Measurements from ENCODE around the gene PAAF1. TPM values are rescaled to one million over a fixed set of nuclear protein-coding genes. Genes with fewer than 3 reads are reported as not detected.

The PAAF1 gene
- total RNA-seq, 1 donor from 2014 or later: 13.5 TPM

DNA sequence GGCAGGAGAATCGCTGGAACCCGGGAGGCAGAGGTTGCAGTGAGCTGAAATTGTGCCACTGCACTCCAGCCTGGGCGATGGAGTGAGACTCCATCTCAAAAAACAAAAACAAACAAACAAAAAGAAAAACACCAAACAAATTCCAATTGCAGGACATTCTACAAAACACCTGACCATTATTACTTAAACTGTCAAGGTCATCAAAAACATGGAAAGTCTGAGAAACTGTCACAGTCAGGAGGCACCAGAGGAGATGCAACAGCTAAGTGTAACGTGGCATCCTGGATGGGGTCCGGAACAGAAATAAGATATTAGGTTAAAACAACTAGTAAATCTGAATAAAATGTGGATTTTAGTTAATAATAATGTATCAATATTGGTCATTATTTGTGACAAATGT, 73.1 kb downstream of the PAAF1 start:
- Histone ChIP-seq H3K27me3 (ENCODE audit: low read depth) (peaks cover 9% of the 10 kb centered on the region), H3K36me3 (no peaks in the 10 kb centered on the region), H3K4me3 (no peak overlapping the region), H3K9me3 (replicated peaks) (no peaks in the 10 kb centered on the region), H3K27ac (replicated peaks) (no peak overlapping the region), H3K4me1 (no peaks in the 10 kb centered on the region)
- TF ChIP-seq, protein P1, sequence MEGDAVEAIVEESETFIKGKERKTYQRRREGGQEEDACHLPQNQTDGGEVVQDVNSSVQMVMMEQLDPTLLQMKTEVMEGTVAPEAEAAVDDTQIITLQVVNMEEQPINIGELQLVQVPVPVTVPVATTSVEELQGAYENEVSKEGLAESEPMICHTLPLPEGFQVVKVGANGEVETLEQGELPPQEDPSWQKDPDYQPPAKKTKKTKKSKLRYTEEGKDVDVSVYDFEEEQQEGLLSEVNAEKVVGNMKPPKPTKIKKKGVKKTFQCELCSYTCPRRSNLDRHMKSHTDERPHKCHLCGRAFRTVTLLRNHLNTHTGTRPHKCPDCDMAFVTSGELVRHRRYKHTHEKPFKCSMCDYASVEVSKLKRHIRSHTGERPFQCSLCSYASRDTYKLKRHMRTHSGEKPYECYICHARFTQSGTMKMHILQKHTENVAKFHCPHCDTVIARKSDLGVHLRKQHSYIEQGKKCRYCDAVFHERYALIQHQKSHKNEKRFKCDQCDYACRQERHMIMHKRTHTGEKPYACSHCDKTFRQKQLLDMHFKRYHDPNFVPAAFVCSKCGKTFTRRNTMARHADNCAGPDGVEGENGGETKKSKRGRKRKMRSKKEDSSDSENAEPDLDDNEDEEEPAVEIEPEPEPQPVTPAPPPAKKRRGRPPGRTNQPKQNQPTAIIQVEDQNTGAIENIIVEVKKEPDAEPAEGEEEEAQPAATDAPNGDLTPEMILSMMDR (IDR thresholded peaks at IDR 0.05; ENCODE audit: borderline replicate concordance): no peak
- DNase-seq: no peak
- intact Hi-C loops (cut with micrococcal nuclease): no loop called here

- H3K9me3 ChIP-seq (replicated peaks): no peaks in the 10 kb centered on the region
- H3K27ac ChIP-seq (replicated peaks): no peak within 1 kb of the TSS
- H3K36me3 ChIP-seq: no peaks in the 10 kb centered on the region
- peaks cover 20% of the 10 kb centered on the region for H3K27me3 ChIP-seq (ENCODE audit: low read depth)
- DNase-seq: no peak
- no peak within 1 kb of the TSS for H3K4me3 ChIP-seq
- no peaks in the 10 kb centered on the region for H3K4me1 ChIP-seq
- TF ChIP-seq, protein P1 (IDR thresholded peaks at IDR 0.05; ENCODE audit: borderline replicate concordance): no peak
- intact Hi-C loops (cut with micrococcal nuclease): no loop called here
These were observed 74.3 kb downstream of the PAAF1 start, which contains the start of gene DNAJB13 for GRCh38 chr11:73950869-73951710. DNAJB13 (plus strand) TSS chr11:73951026; CDS start chr11:73951070, 44 bp downstream.

DNA sequence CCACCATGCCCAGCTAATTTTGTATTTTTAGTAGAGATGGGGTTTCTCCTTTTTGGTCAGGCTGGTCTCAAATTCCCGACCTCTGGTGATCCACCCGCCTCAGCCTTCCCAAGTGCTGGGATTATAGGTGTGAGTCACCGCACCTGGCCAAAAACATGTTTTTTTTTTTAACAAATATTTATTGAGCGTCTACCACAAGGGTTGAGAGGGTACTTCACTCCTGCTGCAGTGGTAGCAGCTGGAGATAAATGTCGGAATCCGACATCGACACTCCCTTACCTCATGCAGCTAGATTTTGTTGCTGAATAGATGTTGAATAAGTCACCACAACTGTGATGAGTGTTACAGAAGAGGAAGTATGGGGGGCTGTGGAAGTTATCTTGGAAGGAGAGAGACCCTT, 75.0 kb downstream of the PAAF1 start:
- Histone ChIP-seq H3K9me3 (replicated peaks) (no peaks in the 10 kb centered on the region), H3K36me3 (no peaks in the 10 kb centered on the region), H3K27me3 (ENCODE audit: low read depth) (peaks cover 27% of the 10 kb centered on the region), H3K4me3 (no peak overlapping the region), H3K27ac (replicated peaks) (no peak overlapping the region), H3K4me1 (no peaks in the 10 kb centered on the region)
- intact Hi-C loops (cut with micrococcal nuclease): no loop called here
- TF ChIP-seq, protein P1 (IDR thresholded peaks at IDR 0.05; ENCODE audit: borderline replicate concordance): no peak
- no peak for DNase-seq

- H3K27ac ChIP-seq (replicated peaks): no peak overlapping the region
- intact Hi-C loops (cut with micrococcal nuclease): no loop called here
- no peak for DNase-seq
These were observed 80.3 kb downstream of the PAAF1 start for GRCh38 chr11:73956876-73957653.

More at GRCh38 chr11:73956876-73957653, 80.3 kb downstream of the PAAF1 start:
- no peaks in the 10 kb centered on the region for H3K9me3 ChIP-seq (replicated peaks)
- no peaks in the 10 kb centered on the region for H3K4me1 ChIP-seq
- TF ChIP-seq, protein P1 (IDR thresholded peaks at IDR 0.05; ENCODE audit: borderline replicate concordance): no peak
- H3K27me3 ChIP-seq (ENCODE audit: low read depth): peaks cover 48% of the 10 kb centered on the region
- H3K4me3 ChIP-seq: no peak overlapping the region
- H3K36me3 ChIP-seq: no peaks in the 10 kb centered on the region
